Natural killer cell (primary cell): ENCODE results near the gene SLC6A7. TPM values are rescaled to one million over a fixed set of nuclear protein-coding genes. Genes with fewer than 3 reads are reported as not detected.

Experiments
- ATAC-seq, 3 donors: fragments of 150-1000 bp in 2 of 3; fragments of 200-7000 bp in 1 of 3; cut with Tn5 transposase; 1 replicate in 1 of 3; 2 replicates in 2 of 3; pipeline ENCODE4 v1.10.0; 2021; ENCODE audit warnings: mild to moderate bottlenecking in 2 of 3, moderate library complexity in 2 of 3
- DNase-seq, 2 donors: peaks; one replicate each; pipeline versions ENCODE4 v3.0.0 to v3.0.0-alpha.2; 2013 to 2021; ENCODE audit warnings: mixed read lengths in 1 of 2
- H3K27ac ChIP-seq: one replicate; pipeline ENCODE4 v1.5.1; 2013; ENCODE audit warnings: mild to moderate bottlenecking, low read length
- H3K27me3 ChIP-seq: one replicate; pipeline ENCODE4 v1.6.1; 2013; ENCODE audit warnings: low read length; ENCODE audit not compliant: control insufficient read depth, insufficient read depth
- H3K36me3 ChIP-seq: one replicate; pipeline ENCODE4 v1.6.1; 2013; ENCODE audit warnings: low read length; ENCODE audit not compliant: control insufficient read depth, insufficient read depth
- H3K4me1 ChIP-seq: one replicate; pipeline ENCODE4 v1.6.1; 2013; ENCODE audit warnings: low read length; ENCODE audit not compliant: control insufficient read depth, insufficient read depth
- H3K4me3 ChIP-seq: one replicate; pipeline ENCODE4 v1.5.1; 2013; ENCODE audit warnings: low read length
- H3K9me3 ChIP-seq: one replicate; pipeline ENCODE4 v1.6.1; 2013; ENCODE audit warnings: low read length; ENCODE audit not compliant: control insufficient read depth, insufficient read depth
- H3K27ac Mint-ChIP-seq, 2 donors: one replicate each; pipeline ENCODE4 v1.8.0; 2022; ENCODE audit warnings: mild to moderate bottlenecking in 2 of 2, mixed read lengths in 2 of 2, moderate library complexity in 1 of 2
- H3K27me3 Mint-ChIP-seq, 2 donors: one replicate each; pipeline ENCODE4 v1.8.0; 2022; ENCODE audit warnings: low read depth in 2 of 2, mixed read lengths in 2 of 2
- H3K36me3 Mint-ChIP-seq: one replicate; pipeline ENCODE4 v1.8.0; 2022; ENCODE audit warnings: mixed read lengths
- H3K4me1 Mint-ChIP-seq, 2 donors: one replicate each; pipeline ENCODE4 v1.8.0; 2022; ENCODE audit warnings: mixed read lengths in 2 of 2
- H3K4me3 Mint-ChIP-seq: one replicate; pipeline ENCODE4 v1.8.0; 2022; ENCODE audit warnings: mild to moderate bottlenecking, moderate library complexity, mixed read lengths
- H3K9me3 Mint-ChIP-seq, 2 donors: one replicate each; pipeline ENCODE4 v1.8.0; 2022; ENCODE audit warnings: mixed read lengths in 2 of 2
- CTCF ChIP-seq: fragments of 200-600 bp; IDR thresholded peaks from one replicate; pipeline ENCODE4 v1.8.0; 2022; ENCODE audit warnings: antibody characterized with exemption
- WGBS: methylation state at CpG from one replicate; pipeline ENCODE4 v1.1.7; 2013; ENCODE audit warnings: missing lambda C conversion rate; ENCODE audit not compliant: insufficient coverage; 5-methylcytosine and 5-hydroxymethylcytosine counted together
- intact Hi-C: fragments of 100-400 bp; cut with micrococcal nuclease; formaldehyde crosslinking; loops from one replicate; pipeline ENCODE4 v1.14.2; 2022
- total RNA-seq, 4 donors: library from RNA; stranded (reverse); fragments of 120-200 nt in 1 of 4; gene quantifications; one replicate each; pipeline versions ENCODE4 v1.2.3 to v1.2.4, GENCODE V29; 2013 to 2022

The SLC6A7 gene
- total RNA-seq, 3 donors from 2014 or later (not counting 1 experiment from before 2014, with no cell fraction given), result not detected

- Mint-ChIP-seq H3K36me3 (no peaks in the 10 kb centered on the region), H3K27me3 (no peaks in the 10 kb centered on the region), H3K27ac (no peak overlapping the region), H3K4me1 (no peaks in the 10 kb centered on the region), H3K9me3 (no peaks in the 10 kb centered on the region), H3K4me3 (no peak overlapping the region)
- no peak overlapping the region for H3K4me3 ChIP-seq
- H3K27me3 ChIP-seq, result no peaks in the 10 kb centered on the region
- H3K9me3 ChIP-seq, result no peaks in the 10 kb centered on the region
- ATAC-seq (no peak), DNase-seq (no peak)
- no peaks in the 10 kb centered on the region for H3K4me1 ChIP-seq
- H3K36me3 ChIP-seq, result no peaks in the 10 kb centered on the region
- H3K27ac ChIP-seq, result no peak overlapping the region
- intact Hi-C loops, result no loop called here
- 80% methylated on average over 12 of the region's 12 CpGs for WGBS
- TF ChIP-seq CTCF, result no peak
These were observed 66.7 kb downstream of the SLC6A7 start for GRCh38 chr5:150256410-150257064.

GRCh38 chr5:150257424-150257823, 67.6 kb downstream of the SLC6A7 start:
- no peaks in the 10 kb centered on the region for H3K36me3 ChIP-seq
- H3K36me3 Mint-ChIP-seq, result no peaks in the 10 kb centered on the region
- no peak overlapping the region for H3K27ac Mint-ChIP-seq
- DNase-seq, result no peak
- ATAC-seq, result no peak
- H3K4me3 ChIP-seq, result no peak overlapping the region
- no peaks in the 10 kb centered on the region for H3K9me3 ChIP-seq
- no peaks in the 10 kb centered on the region for H3K4me1 Mint-ChIP-seq
- H3K9me3 Mint-ChIP-seq, result no peaks in the 10 kb centered on the region
- TF ChIP-seq CTCF, result no peak
- 90% methylated on average over 11 of the region's 11 CpGs for WGBS
- H3K27ac ChIP-seq, result no peak overlapping the region
- no peaks in the 10 kb centered on the region for H3K27me3 ChIP-seq
- H3K27me3 Mint-ChIP-seq, result no peaks in the 10 kb centered on the region
- intact Hi-C loops, result no loop called here
- H3K4me3 Mint-ChIP-seq, result no peak overlapping the region
- no peaks in the 10 kb centered on the region for H3K4me1 ChIP-seq

GRCh38 chr5:150258130-150258529, 68.3 kb downstream of the SLC6A7 start:
- Mint-ChIP-seq H3K36me3 (no peaks in the 10 kb centered on the region), H3K9me3 (no peaks in the 10 kb centered on the region), H3K27me3 (no peaks in the 10 kb centered on the region), H3K4me3 (no peak overlapping the region), H3K27ac (no peak overlapping the region), H3K4me1 (no peaks in the 10 kb centered on the region)
- no peak for ATAC-seq
- Histone ChIP-seq H3K27me3 (no peaks in the 10 kb centered on the region), H3K27ac (no peak overlapping the region), H3K4me1 (no peaks in the 10 kb centered on the region), H3K4me3 (no peak overlapping the region), H3K36me3 (no peaks in the 10 kb centered on the region), H3K9me3 (no peaks in the 10 kb centered on the region)
- WGBS, result 56% methylated on average over 6 of the region's 6 CpGs
- intact Hi-C loops, result no loop called here
- no peak for TF ChIP-seq CTCF
- DNase-seq, result no peak

Other genes starting within 250 kb of the SLC6A7 start
- not detected for gene PDE6A, start 245.3 kb upstream of the SLC6A7 start, total RNA-seq
- gene SLC26A2, start 229.3 kb upstream of the SLC6A7 start, total RNA-seq, result 10 to 100 TPM in 1 of 3 donors, 1 to 10 TPM in 2; 6.2 to 10.9 (median 8.1) TPM
- 1 to 10 TPM; 1.8 to 3.9 (median 2.5) TPM for gene TIGD6, start 189.4 kb upstream of the SLC6A7 start, total RNA-seq
- gene HMGXB3, start 189.3 kb upstream of the SLC6A7 start, total RNA-seq, result 10 to 100 TPM; 39.0 to 46.5 (median 45.8) TPM
- 10 to 100 TPM in 1 of 3 donors, 1 to 10 TPM in 2; 4.9 to 39.0 (median 7.8) TPM for gene CSF1R, start 103.5 kb upstream of the SLC6A7 start, total RNA-seq
- 10 to 100 TPM; 44.8 to 93.1 (median 61.6) TPM for gene PDGFRB, start 34.2 kb upstream of the SLC6A7 start, total RNA-seq
- gene CDX1, start 23.3 kb upstream of the SLC6A7 start, total RNA-seq, result not detected
- gene CAMK2A, start 99.7 kb downstream of the SLC6A7 start, total RNA-seq, result under 1 TPM in 1 of 3 donors, not detected in 2; 0.38 TPM
- under 1 TPM in 1 of 3 donors, not detected in 2; 0.19 TPM for gene ARSI, start 112.8 kb downstream of the SLC6A7 start, total RNA-seq
- gene TCOF1, start 167.6 kb downstream of the SLC6A7 start, total RNA-seq, result 10 to 100 TPM; 51.5 to 62.6 (median 51.7) TPM
- 100 to 1,000 TPM; 550 to 913 (median 748) TPM for gene CD74, start 222.8 kb downstream of the SLC6A7 start, total RNA-seq